GM12878 (cell line): ENCODE results near the gene FAM163A. TPM values are rescaled to one million over a fixed set of nuclear protein-coding genes. Genes with fewer than 3 reads are reported as not detected.

Experiments used
- ATAC-seq: fragments of 200-7000 bp; cut with Tn5 transposase; 3 replicates; pipeline ENCODE4 v1.9.1; 2020; ENCODE audit warnings: mild to moderate bottlenecking, moderate library complexity
- BruUV-seq: library from RNA; stranded (reverse); fragments of 400-500 nt; replicated peaks from 2 replicates; lab custom pipeline; 2021; lab: Mats Ljungman, UMichigan
- CTCF ChIA-PET: fragments of 300-600 bp; sonication (Branson Sonifier 250); formaldehyde crosslinking; extraction: SDS; loops from one replicate; lab custom pipeline; 2021; ENCODE audit warnings: inconsistent platforms; lab: Yijun Ruan, JAX
- POLR2A ChIA-PET: fragments of 350-600 bp; formaldehyde crosslinking; extraction: SDS; loops from one replicate; lab custom pipeline; 2021; ENCODE audit warnings: inconsistent platforms; lab: Charles Lee
- RAD21 ChIA-PET: fragments of 300-600 bp; sonication (Branson Sonifier 250); formaldehyde crosslinking; loops from one replicate; lab custom pipeline; 2023; ENCODE audit warnings: antibody characterized with exemption; ENCODE audit not compliant: unreplicated experiment; lab: Charles Lee
- SMC1A ChIA-PET: fragments of 300-600 bp; sonication (Branson Sonifier 250); formaldehyde crosslinking; loops from one replicate; lab custom pipeline; 2023; ENCODE audit not compliant: unreplicated experiment, uncharacterized antibody; lab: Charles Lee
- DNase-seq: peaks from one replicate; pipeline ENCODE4 v3.0.0-alpha.2; 2011; ENCODE audit warnings: low read depth, low spot score
- FAIRE-seq: peaks from 3 replicates; lab custom pipeline; 2011; peaks lifted over from hg19 to GRCh38; lab: Jason Lieb, UNC
- H2AFZ ChIP-seq: 2 replicates; pipeline ENCODE4 v1.6.0; 2011; ENCODE audit warnings: low read depth, low read length, control low read depth; ENCODE audit not compliant: control insufficient read depth
- H3K27ac ChIP-seq: 2 replicates; pipeline ENCODE4 v1.5.1; 2011; ENCODE audit warnings: control low read depth; ENCODE audit not compliant: control insufficient read depth, insufficient read depth
- H3K27me3 ChIP-seq, 2 experiments: replicated peaks in 1 of 2; 2 replicates each; pipeline versions ENCODE4 v1.6.0 to v1.6.1; 2011; ENCODE audit warnings: low read length in 1 of 2; ENCODE audit not compliant: control insufficient read depth in 2 of 2, insufficient read depth in 2 of 2
- H3K36me3 ChIP-seq, 2 experiments: 2 replicates each; pipeline ENCODE4 v1.5.1; 2011; ENCODE audit warnings: low read length in 1 of 2; ENCODE audit not compliant: control insufficient read depth in 2 of 2, insufficient read depth in 2 of 2
- H3K4me1 ChIP-seq: 2 replicates; pipeline ENCODE4 v1.6.1; 2011; ENCODE audit warnings: mild to moderate bottlenecking, low read length, moderate library complexity, mixed read lengths; ENCODE audit not compliant: control insufficient read depth, insufficient read depth
- H3K4me2 ChIP-seq: 2 replicates; pipeline ENCODE4 v1.6.0; 2011; ENCODE audit warnings: control low read depth; ENCODE audit not compliant: control insufficient read depth, insufficient read depth
- H3K4me3 ChIP-seq: fragments of 200-600 bp; sonication (generic); 2 replicates; pipeline ENCODE4 v1.5.1; 2016
- H3K79me2 ChIP-seq: 2 replicates; pipeline ENCODE4 v1.6.0; 2011; ENCODE audit warnings: low read length; ENCODE audit not compliant: control insufficient read depth, insufficient read depth
- H3K9ac ChIP-seq: 2 replicates; pipeline ENCODE4 v1.8.0; 2011; ENCODE audit warnings: low read length, control low read depth, mixed read lengths; ENCODE audit not compliant: control insufficient read depth, insufficient read depth
- H3K9me3 ChIP-seq: replicated peaks from 3 replicates; pipeline ENCODE4 v1.5.1; 2011; ENCODE audit warnings: mild to moderate bottlenecking, low read length; ENCODE audit not compliant: control insufficient read depth, insufficient read depth
- H4K20me1 ChIP-seq: 2 replicates; pipeline ENCODE4 v1.6.0; 2011; ENCODE audit not compliant: control insufficient read depth, insufficient read depth
- CBX3 ChIP-seq: fragments of 200-600 bp; sonication (generic); IDR thresholded peaks from 2 replicates; pipeline ENCODE4 v1.6.1; 2016; ENCODE audit warnings: low read depth, borderline replicate concordance
- ELK1 ChIP-seq: IDR thresholded peaks from 2 replicates; pipeline ENCODE4 v1.6.1; 2012; ENCODE audit warnings: low read depth, low read length, improper control_type of control experiment
- HDAC2 ChIP-seq: fragments of 200-600 bp; sonication (generic); IDR thresholded peaks from 2 replicates; pipeline ENCODE4 v1.6.1; 2017
- KDM1A ChIP-seq: fragments of 200-600 bp; sonication (generic); IDR thresholded peaks from 2 replicates; pipeline ENCODE4 v1.6.1; 2016; ENCODE audit warnings: borderline replicate concordance
- KLF5 ChIP-seq: fragments of 450-650 bp; IDR thresholded peaks from 2 replicates; pipeline ENCODE4 v1.6.1; 2014; ENCODE audit warnings: mild to moderate bottlenecking; ENCODE audit not compliant: partially characterized antibody
- MTA3 ChIP-seq: IDR thresholded peaks from 2 replicates; pipeline ENCODE4 v1.6.1; 2012; ENCODE audit warnings: low read length, inconsistent platforms, borderline replicate concordance
- NBN ChIP-seq: fragments of 450-650 bp; IDR thresholded peaks from 2 replicates; pipeline ENCODE4 v1.6.1; 2016
- PBX3 ChIP-seq: IDR thresholded peaks from 2 replicates; pipeline ENCODE4 v1.6.1; 2011; ENCODE audit warnings: mild to moderate bottlenecking, low read depth, low read length, moderate library complexity; ENCODE audit not compliant: insufficient replicate concordance
- RELB ChIP-seq: fragments of 450-650 bp; IDR thresholded peaks from 2 replicates; pipeline ENCODE4 v1.6.1; 2017; ENCODE audit warnings: low read depth, mild to moderate bottlenecking, moderate library complexity
- SMAD1 ChIP-seq: fragments of 450-650 bp; IDR thresholded peaks from 2 replicates; pipeline ENCODE4 v1.6.1; 2018; ENCODE audit warnings: mild to moderate bottlenecking, low read depth; ENCODE audit not compliant: partially characterized antibody
- STAT3 ChIP-seq: IDR thresholded peaks from 2 replicates; pipeline ENCODE4 v1.6.1; 2011; ENCODE audit warnings: low read depth, low read length, improper control_type of control experiment
- YBX1 ChIP-seq: fragments of 450-650 bp; IDR thresholded peaks from 2 replicates; pipeline ENCODE4 v1.6.1; 2016; ENCODE audit warnings: antibody characterized with exemption
- YY1 ChIP-seq: IDR thresholded peaks from 2 replicates; pipeline ENCODE4 v1.6.1; 2011; ENCODE audit warnings: low read depth, mild to moderate bottlenecking, low read length
- ZBTB40 ChIP-seq: fragments of 450-650 bp; IDR thresholded peaks from 2 replicates; pipeline ENCODE4 v1.6.1; 2016; ENCODE audit warnings: mild to moderate bottlenecking, moderate library complexity, borderline replicate concordance
- WGBS: methylation state at CpG from one replicate; pipeline ENCODE4 v1.1.6; 2016; ENCODE audit warnings: low lambda C conversion rate; ENCODE audit not compliant: insufficient replicate concordance, insufficient coverage; ENCODE audit errors: missing lambda C conversion rate; 5-methylcytosine and 5-hydroxymethylcytosine counted together
- in situ Hi-C: fragments of 300-500 bp; cut with MboI; formaldehyde crosslinking; loops from 9 replicates; pipeline ENCODE4 v1.14.3; 2018; ENCODE audit warnings: mixed read lengths
- intact Hi-C: fragments of 100-400 bp; cut with micrococcal nuclease; formaldehyde crosslinking; loops from one replicate; pipeline ENCODE4 v1.14.2; 2022; ENCODE audit not compliant: unreplicated experiment
- polyA plus RNA-seq, 11 experiments: library from polyadenylated mRNA; depleted of rRNA in 4 of 11; unstranded in 6 of 11; stranded (reverse) in 5 of 11; fragments of >200 nt; fragmentation: Nextera tagmentation in 4 of 11; fragmentation: Illumina TruSeq in 1 of 11; extraction: Ambion mirVana in 4 of 11; extraction: Trizol in 1 of 11; gene quantifications; 1 replicate in 1 of 11; 2 replicates in 10 of 11; pipeline versions ENCODE4 v1.2.1 to v1.2.3, GENCODE V29; 2011 to 2016; ENCODE audit warnings: inconsistent platforms in 2 of 11, missing spikeins in 2 of 11, low read depth in 1 of 11
- total RNA-seq, 4 experiments: library from RNA; depleted of rRNA in 3 of 4; stranded (reverse); fragments of >200 nt in 3 of 4; fragmentation: Illumina TruSeq in 1 of 4; extraction: Trizol in 1 of 4; gene quantifications; 2 replicates each; pipeline versions ENCODE4 v1.2.1 to v1.2.3, GENCODE V29; 2013 to 2021

The FAM163A gene
- total and polyA plus RNA-seq, 10 of the 15 experiments (the other 5 are each of a cell fraction or from before 2014, with no cell fraction given): not detected

DNA sequence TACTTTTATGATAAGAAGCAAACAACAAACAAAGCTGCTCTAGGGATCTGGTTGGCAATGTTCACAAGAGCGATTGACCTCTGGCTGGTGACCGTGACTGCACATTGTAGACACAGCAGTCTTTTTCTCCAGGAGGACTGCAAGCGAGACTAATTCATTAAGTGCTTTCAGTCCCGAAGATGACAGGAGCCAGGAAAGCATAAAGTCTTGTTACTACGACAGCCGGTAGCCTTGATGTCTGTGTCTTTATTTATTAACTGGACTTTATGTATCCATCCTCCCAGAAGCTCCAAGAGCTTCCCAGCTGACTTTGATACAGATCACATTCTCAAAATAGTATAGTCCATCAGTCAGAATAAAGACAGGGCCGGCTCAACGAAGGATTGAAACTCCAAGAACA is 18.2 kb downstream of the FAM163A start (continued):
- TF ChIP-seq HDAC2: no peak
- no peak for TF ChIP-seq NBN
- no peak for TF ChIP-seq KDM1A
- no peak for TF ChIP-seq CBX3

- WGBS: 23% methylated on average over 6 of the region's 6 CpGs
- CTCF ChIA-PET: interaction anchor here (0.6 to 3.0 kb wide), 8 partner anchors 12 to 723 kb away, joined by 3 to 20 read pairs (median 4); no protein-coding TSS in a partner anchor
- DNase-seq: no peak
- TF ChIP-seq KLF5: no peak
- no peak for TF ChIP-seq SMAD1
- no peak for TF ChIP-seq STAT3
- TF ChIP-seq RELB: no peak
- TF ChIP-seq ZBTB40: no peak
- TF ChIP-seq YY1: no peak
- TF ChIP-seq ELK1: no peak
- TF ChIP-seq YBX1: no peak
- no peak for TF ChIP-seq PBX3
- no peak for TF ChIP-seq MTA3
Measured at GRCh38 chr1:179761846-179762640, 19.0 kb downstream of the FAM163A start.

More at GRCh38 chr1:179761846-179762640, 19.0 kb downstream of the FAM163A start:
- SMC1A ChIA-PET: interaction anchor here (0.8 to 1.7 kb wide), 5 partner anchors 9 to 53 kb away, joined by 3 to 6 read pairs (median 3); no protein-coding TSS in a partner anchor
- Histone ChIP-seq H3K4me3 (no peak overlapping the region), H3K27ac (no peak overlapping the region), H3K9me3 (no peaks in the 10 kb centered on the region), H3K27me3 (no peaks in the 10 kb centered on the region; a peak in 1 of 4 replicates), H4K20me1 (no peaks in the 10 kb centered on the region), H3K79me2 (no peaks in the 10 kb centered on the region), H3K4me1 (no peaks in the 10 kb centered on the region), H3K36me3 (no peaks in the 10 kb centered on the region), H2AFZ (no peak overlapping the region), H3K9ac (no peak overlapping the region), H3K4me2 (no peak overlapping the region)
- in situ Hi-C loops: no loop called here
- no TSS peak for BruUV-seq
- RAD21 ChIA-PET: interaction anchor here (1.1 to 2.2 kb wide), 3 partner anchors 47 to 54 kb away, joined by 3 to 9 read pairs (median 5); no protein-coding TSS in a partner anchor
- POLR2A ChIA-PET: no interaction called here
- no peak for FAIRE-seq
- ATAC-seq: no peak
- intact Hi-C loops: no loop called here
